Heart left ventricle (tissue), 13 donors: ENCODE measurements around the gene TMEM132D.

ENCODE experiments used
- CTCF ChIP-seq, 12 donors: fragments of 200-600 bp; sonication (generic) in 4 of 12; IDR thresholded peaks; one replicate each; pipeline versions ENCODE4 v1.5.0 to v1.8.0; 2018 to 2022; ENCODE audit warnings: antibody characterized with exemption in 12 of 12, mild to moderate bottlenecking in 5 of 12
- POLR2A ChIP-seq, 2 donors: fragments of 450-650 bp; IDR thresholded peaks; one replicate each; pipeline ENCODE4 v1.6.1; 2017; ENCODE audit warnings: antibody characterized with exemption in 2 of 2, mild to moderate bottlenecking in 2 of 2, moderate library complexity in 2 of 2
- donor health status: ischemic (EF 13 %, LVEDD 7.1; RV severe dilation, severe dysfunction).
- donor health status: DM: no; HTN: yes; CAD: no.
- donor health status: DM: no; HTN: no; CAD: no.
- donor health status: ischemic (EF 25% LVEDD 6.9; RV normal size, moderate dysfunction).
- donor health status: ischemic (EF 25% LVEDD 5.7; RV mildly dilated, moderate dysfunction).
- donor health status: ischemic (EF 35%, LVEDD 5.7; RV mildly dilated, moderate dysfunction).
- donor health status: nonischemic (EF 11% LVEDD 7.7; RV severe dilation, severe dysfunction).
- donor health status: DM: yes; HTN: yes; CAD: no.
- donor health status: PGD.
- donor health status: ischemic (EF 29% LVEDD 5.4; RV normal size, mild dysfunction).
- donor health status: nonischemic (EF 23%, LVEDD 6.1; RV moderate dilation, normal function).

GRCh38 chr12:129559776-129560175 is 344.0 kb downstream of the TMEM132D start:
- TF ChIP-seq CTCF (IDR thresholded peaks at IDR 0.05) (no peak), POLR2A (IDR thresholded peaks at IDR 0.05) (no peak)
